HG02884 (cell line): ENCODE data around the gene ELMO1.
A peak's percentile ranks its signal among the peaks of the same experiment; 100 is the strongest.
"Not testable (repeated sequence)": the region's sequence is repeated elsewhere in the genome, so short reads cannot be mapped to it uniquely, and the experiment has no call there.

ENCODE experiments used
- ATAC-seq: cut with Tn5 transposase; IDR thresholded peaks from one replicate; pipeline ENCODE4 v1.9.1; 2021; ENCODE audit warnings: mild to moderate bottlenecking, moderate library complexity; ENCODE audit not compliant: unreplicated experiment

ELMO1 gene

GRCh38 chr7:37149773-37150124, 298.9 kb downstream of the ELMO1 start:
- no peak for ATAC-seq

- ATAC-seq: peak; percentile 71
Measured at GRCh38 chr7:37149051-37149772, 299.5 kb downstream of the ELMO1 start.

- ATAC-seq: no peak
Measured at GRCh38 chr7:37145682-37146081, 303.0 kb downstream of the ELMO1 start.

- no peak for ATAC-seq
Measured at GRCh38 chr7:37144423-37144822, 304.2 kb downstream of the ELMO1 start.

- ATAC-seq: no peak
Measured at GRCh38 chr7:37142958-37143357, 305.7 kb downstream of the ELMO1 start.

- ATAC-seq: no peak
Measured at GRCh38 chr7:37141742-37142141, 306.9 kb downstream of the ELMO1 start.

GRCh38 chr7:37133902-37134301, 314.8 kb downstream of the ELMO1 start:
- not testable (repeated sequence) for ATAC-seq

GRCh38 chr7:37131855-37132254, 316.8 kb downstream of the ELMO1 start:
- ATAC-seq: no peak

GRCh38 chr7:37129035-37129425, 319.6 kb downstream of the ELMO1 start:
- ATAC-seq: no peak

- no peak for ATAC-seq
Measured at GRCh38 chr7:37128327-37129034, 320.2 kb downstream of the ELMO1 start.

- ATAC-seq: no peak
Measured at GRCh38 chr7:37119296-37119860, 329.3 kb downstream of the ELMO1 start.

GRCh38 chr7:37118004-37118403, 330.7 kb downstream of the ELMO1 start:
- ATAC-seq: no peak

- no peak for ATAC-seq
Measured at GRCh38 chr7:37117292-37117691, 331.4 kb downstream of the ELMO1 start.

GRCh38 chr7:37116093-37116701, 332.5 kb downstream of the ELMO1 start:
- no peak for ATAC-seq

GRCh38 chr7:37113661-37114355, 334.9 kb downstream of the ELMO1 start:
- ATAC-seq: no peak

- no peak for ATAC-seq
Measured at GRCh38 chr7:37112876-37113275, 335.8 kb downstream of the ELMO1 start.

- ATAC-seq: no peak
Measured at GRCh38 chr7:37112218-37112617, 336.4 kb downstream of the ELMO1 start.

- no peak for ATAC-seq
Measured at GRCh38 chr7:37111459-37111858, 337.2 kb downstream of the ELMO1 start.

GRCh38 chr7:37110660-37111424, 337.8 kb downstream of the ELMO1 start:
- ATAC-seq: no peak

- no peak for ATAC-seq
Measured at GRCh38 chr7:37109843-37110242, 338.8 kb downstream of the ELMO1 start.
